ENCODE data around the gene TARS3. TPM values are rescaled to one million over a fixed set of nuclear protein-coding genes. Genes with fewer than 3 reads are reported as not detected.
"Not testable (repeated sequence)": the region's sequence is repeated elsewhere in the genome, so short reads cannot be mapped to it uniquely, and the experiment has no call there.

Gene TARS3
- total RNA-seq, 4 donors from 2014 or later = 33.9 to 43.7 (median 36.4) TPM

- not testable (repeated sequence) for H3K4me3 ChIP-seq; H3K36me3 ChIP-seq; H3K27me3 ChIP-seq; H3K9me3 ChIP-seq; H3K27ac ChIP-seq; H3K4me1 ChIP-seq; DNase-seq (ENCODE audit: low spot score in 2 of 2)
- WGBS, 2 donors = 94 to 96% methylated on average over 2 of the region's 2 CpGs
Observed at GRCh38 chr15:101734837-101735236, 10.6 kb upstream of the TARS3 start.

DNA sequence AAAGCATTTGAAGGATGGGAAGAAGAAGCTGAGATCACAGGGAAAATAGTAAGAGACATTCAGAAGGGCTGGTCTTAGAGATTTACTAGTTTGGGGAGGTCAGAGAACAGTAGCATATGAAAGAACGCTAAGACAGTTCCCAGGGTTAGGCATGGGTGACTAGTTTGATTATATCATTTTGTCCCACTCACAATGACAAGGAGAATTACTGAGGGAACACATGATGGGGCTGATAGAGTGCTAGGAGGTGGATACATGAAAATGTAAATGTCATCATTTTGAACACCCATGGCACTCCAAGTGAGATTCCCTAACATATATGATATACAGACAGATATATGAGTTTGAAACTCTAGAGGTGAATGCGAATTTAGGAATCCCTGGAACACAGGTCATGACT is 9.3 kb upstream of the TARS3 start:
- Histone ChIP-seq H3K4me3 (no peak overlapping the region), H3K4me1 (no peaks in the 10 kb centered on the region), H3K9me3 (no peaks in the 10 kb centered on the region), H3K27me3 (no peaks in the 10 kb centered on the region), H3K27ac (no peak overlapping the region), H3K36me3 (no peaks in the 10 kb centered on the region)
- TF ChIP-seq CTCF (IDR thresholded peaks at IDR 0.05) = no peak
- TF ChIP-seq POLR2A (IDR thresholded peaks at IDR 0.05) = no peak
- no peak for TF ChIP-seq EP300 (IDR thresholded peaks at IDR 0.05)
- no peak for DNase-seq (ENCODE audit: low spot score in 2 of 2)
- WGBS, 2 donors = 83 to 93% methylated on average over 2 of the region's 2 CpGs

- DNase-seq (ENCODE audit: low spot score in 2 of 2) = no peak
- 94 to 96% methylated on average over 3 of the region's 3 CpGs for WGBS, 2 donors
- no peaks in the 10 kb centered on the region for H3K27me3 ChIP-seq
- no peak overlapping the region for H3K27ac ChIP-seq
- H3K9me3 ChIP-seq = no peaks in the 10 kb centered on the region
- no peak for TF ChIP-seq POLR2A (IDR thresholded peaks at IDR 0.05)
- no peak for TF ChIP-seq EP300 (IDR thresholded peaks at IDR 0.05)
- no peak for TF ChIP-seq CTCF (IDR thresholded peaks at IDR 0.05)
- H3K4me1 ChIP-seq = no peaks in the 10 kb centered on the region
- no peak overlapping the region for H3K4me3 ChIP-seq
- H3K36me3 ChIP-seq = no peaks in the 10 kb centered on the region
Observed at GRCh38 chr15:101732772-101733171, 8.5 kb upstream of the TARS3 start.

GRCh38 chr15:101731746-101732145 is 7.5 kb upstream of the TARS3 start:
- no peak for DNase-seq (ENCODE audit: low spot score in 2 of 2)
- 60 to 68% methylated on average over 6 of the region's 6 CpGs for WGBS, 2 donors
- Histone ChIP-seq H3K4me3 (no peak overlapping the region), H3K27me3 (no peaks in the 10 kb centered on the region), H3K9me3 (no peaks in the 10 kb centered on the region), H3K27ac (no peak overlapping the region), H3K36me3 (no peaks in the 10 kb centered on the region), H3K4me1 (no peaks in the 10 kb centered on the region)
- no peak for TF ChIP-seq POLR2A (IDR thresholded peaks at IDR 0.05)

DNA sequence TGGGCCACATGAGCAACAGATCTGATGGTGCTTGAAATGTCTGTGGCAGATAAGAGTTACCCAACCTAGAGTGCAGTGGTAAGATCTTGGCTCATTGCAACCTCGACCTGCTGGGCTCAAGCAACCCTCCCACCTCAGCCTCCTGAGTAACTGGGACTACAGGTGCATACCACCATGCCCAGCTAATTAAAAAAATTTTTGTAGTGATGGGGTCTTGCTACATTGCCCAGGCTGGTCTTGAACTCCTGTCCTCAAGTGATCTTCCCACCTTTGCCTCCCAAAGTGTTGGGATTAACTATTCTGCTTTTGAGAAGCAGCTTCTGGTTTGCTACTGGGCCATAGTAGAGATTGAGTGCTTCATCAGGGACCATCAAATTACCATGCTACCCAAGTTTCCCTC is 2.9 kb upstream of the TARS3 start:
- Histone ChIP-seq H3K27ac (no peak overlapping the region), H3K4me1 (peaks cover 0 to 14% (median 4%) of the 10 kb centered on the region in 4 donors), H3K27me3 (no peaks in the 10 kb centered on the region), H3K4me3 (no peak overlapping the region), H3K9me3 (no peaks in the 10 kb centered on the region), H3K36me3 (no peaks in the 10 kb centered on the region)
- 58 to 67% methylated on average over 1 of the region's 1 CpG for WGBS, 2 donors
- TF ChIP-seq EP300 (IDR thresholded peaks at IDR 0.05) (no peak), CTCF (IDR thresholded peaks at IDR 0.05) (no peak), POLR2A (IDR thresholded peaks at IDR 0.05) (no peak)
- no peak for DNase-seq (ENCODE audit: low spot score in 2 of 2)

- Histone ChIP-seq H3K36me3 (peaks cover 0 to 20% (median 0%) of the 10 kb centered on the region in 3 donors), H3K9me3 (no peaks in the 10 kb centered on the region), H3K27me3 (no peaks in the 10 kb centered on the region), H3K4me3 (peak overlapping the region in 1 of 4 donors; percentile 100), H3K27ac (peak overlapping the region in 2 of 4 donors; percentile 75 to 97), H3K4me1 (peaks cover 0 to 14% (median 4%) of the 10 kb centered on the region in 4 donors)
- 87 to 94% methylated on average over 2 of the region's 2 CpGs for WGBS, 2 donors
- TF ChIP-seq CTCF (IDR thresholded peaks at IDR 0.05) (no peak), POLR2A (IDR thresholded peaks at IDR 0.05) (no peak), EP300 (IDR thresholded peaks at IDR 0.05) (no peak)
- DNase-seq (ENCODE audit: low spot score in 2 of 2) = no peak
Observed at GRCh38 chr15:101725073-101725472, 800 bp upstream of the TARS3 start.
